HFFc6 (cell line): ENCODE measurements around the gene CYP4F2. TPM values are rescaled to one million over a fixed set of nuclear protein-coding genes. Genes with fewer than 3 reads are reported as not detected.

Experiments
- DNase-seq: peaks from one replicate; pipeline ENCODE4 v3.0.0-alpha.2; 2018
- H3K27ac Mint-ChIP-seq: 2 replicates; pipeline ENCODE4 v1.8.0; 2020; ENCODE audit warnings: mild to moderate bottlenecking, mixed read lengths
- H3K27me3 Mint-ChIP-seq: 2 replicates; pipeline ENCODE4 v1.8.0; 2021; ENCODE audit warnings: mild to moderate bottlenecking, moderate library complexity, mixed read lengths; ENCODE audit not compliant: insufficient read depth
- H3K36me3 Mint-ChIP-seq: 2 replicates; pipeline ENCODE4 v1.8.0; 2021; ENCODE audit warnings: low read depth, mixed read lengths
- H3K4me1 Mint-ChIP-seq: 2 replicates; pipeline ENCODE4 v1.8.0; 2020; ENCODE audit warnings: low read depth, mixed read lengths
- H3K4me3 Mint-ChIP-seq: 2 replicates; pipeline ENCODE4 v1.8.0; 2020; ENCODE audit warnings: mild to moderate bottlenecking, moderate library complexity, mixed read lengths
- H3K9me3 Mint-ChIP-seq: 2 replicates; pipeline ENCODE4 v1.8.0; 2020; ENCODE audit warnings: mild to moderate bottlenecking, mixed read lengths
- total RNA-seq, 6 experiments: library from RNA; stranded (reverse); fragmentation: NEBNext Ultra II Directional; extraction: Animal tissue kit (Norgen Biotek cat#: 25700); gene quantifications; 2 replicates in 1 of 6; 3 replicates in 5 of 6; pipeline ENCODE4 v1.2.3, GENCODE V29; 2021
- TF ChIP-seq, protein P1 (sequence below): fragments of 200-600 bp; sonication (generic); IDR thresholded peaks from 2 replicates; pipeline ENCODE4 v1.5.0; 2021; ENCODE audit warnings: antibody characterized with exemption, mild to moderate bottlenecking

Gene CYP4F2
- total RNA-seq, 6 experiments from 2014 or later: not detected

DNA sequence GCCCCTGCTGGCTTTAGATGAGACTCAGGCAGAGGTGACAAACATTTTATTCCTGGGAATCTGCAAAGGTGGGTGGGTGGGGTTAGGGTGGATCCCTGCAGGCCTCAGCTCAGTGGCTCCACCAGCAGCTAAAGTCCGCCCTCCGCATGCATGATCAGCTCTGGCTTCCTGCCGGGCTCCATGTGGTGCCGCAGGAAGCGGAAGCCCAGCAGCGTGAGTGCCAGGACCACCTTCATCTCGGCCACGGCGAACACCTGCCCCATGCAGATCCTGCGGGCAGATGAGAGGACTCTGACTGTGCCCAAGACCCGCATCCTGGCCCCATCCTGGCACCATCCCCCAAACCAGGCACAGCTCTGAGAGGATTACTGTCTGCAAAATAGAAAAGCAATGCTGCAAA lies 26.3 kb downstream of the CYP4F2 start:
- Mint-ChIP-seq H3K27ac (no peak overlapping the region), H3K9me3 (peaks cover 8% of the 10 kb centered on the region), H3K4me3 (no peak overlapping the region), H3K27me3 (no peaks in the 10 kb centered on the region; the same call in none of the 2 replicates), H3K36me3 (no peaks in the 10 kb centered on the region), H3K4me1 (no peaks in the 10 kb centered on the region)
- TF ChIP-seq, protein P1, sequence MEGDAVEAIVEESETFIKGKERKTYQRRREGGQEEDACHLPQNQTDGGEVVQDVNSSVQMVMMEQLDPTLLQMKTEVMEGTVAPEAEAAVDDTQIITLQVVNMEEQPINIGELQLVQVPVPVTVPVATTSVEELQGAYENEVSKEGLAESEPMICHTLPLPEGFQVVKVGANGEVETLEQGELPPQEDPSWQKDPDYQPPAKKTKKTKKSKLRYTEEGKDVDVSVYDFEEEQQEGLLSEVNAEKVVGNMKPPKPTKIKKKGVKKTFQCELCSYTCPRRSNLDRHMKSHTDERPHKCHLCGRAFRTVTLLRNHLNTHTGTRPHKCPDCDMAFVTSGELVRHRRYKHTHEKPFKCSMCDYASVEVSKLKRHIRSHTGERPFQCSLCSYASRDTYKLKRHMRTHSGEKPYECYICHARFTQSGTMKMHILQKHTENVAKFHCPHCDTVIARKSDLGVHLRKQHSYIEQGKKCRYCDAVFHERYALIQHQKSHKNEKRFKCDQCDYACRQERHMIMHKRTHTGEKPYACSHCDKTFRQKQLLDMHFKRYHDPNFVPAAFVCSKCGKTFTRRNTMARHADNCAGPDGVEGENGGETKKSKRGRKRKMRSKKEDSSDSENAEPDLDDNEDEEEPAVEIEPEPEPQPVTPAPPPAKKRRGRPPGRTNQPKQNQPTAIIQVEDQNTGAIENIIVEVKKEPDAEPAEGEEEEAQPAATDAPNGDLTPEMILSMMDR: no peak
- no peak for DNase-seq

DNA sequence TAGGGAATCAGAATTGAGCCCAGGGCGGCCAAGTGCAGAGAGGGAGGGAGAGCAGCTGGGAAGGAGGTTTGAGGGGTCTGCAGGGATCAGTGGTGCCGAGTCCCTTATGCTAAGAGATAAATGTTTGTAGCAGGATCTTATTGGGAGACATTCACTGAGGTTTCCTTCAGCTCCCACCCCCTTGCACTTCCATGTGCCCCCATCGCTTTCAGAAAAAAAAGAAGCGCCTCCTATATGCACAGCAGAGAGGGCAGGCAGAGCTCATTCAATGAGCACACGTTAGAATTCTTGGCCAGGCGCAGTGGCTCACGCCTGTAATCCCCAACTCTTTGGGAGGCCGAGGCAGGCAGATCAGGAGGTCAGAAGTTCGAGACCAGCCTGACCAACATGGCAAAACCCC lies 28.0 kb downstream of the CYP4F2 start:
- Mint-ChIP-seq H3K27ac (no peak overlapping the region), H3K4me1 (no peaks in the 10 kb centered on the region), H3K27me3 (no peaks in the 10 kb centered on the region; the same call in none of the 2 replicates), H3K36me3 (no peaks in the 10 kb centered on the region), H3K9me3 (peaks cover 7% of the 10 kb centered on the region; the same call in 1 of the 2 replicates), H3K4me3 (no peak overlapping the region)
- no peak for DNase-seq
- TF ChIP-seq, protein P1: no peak

DNA sequence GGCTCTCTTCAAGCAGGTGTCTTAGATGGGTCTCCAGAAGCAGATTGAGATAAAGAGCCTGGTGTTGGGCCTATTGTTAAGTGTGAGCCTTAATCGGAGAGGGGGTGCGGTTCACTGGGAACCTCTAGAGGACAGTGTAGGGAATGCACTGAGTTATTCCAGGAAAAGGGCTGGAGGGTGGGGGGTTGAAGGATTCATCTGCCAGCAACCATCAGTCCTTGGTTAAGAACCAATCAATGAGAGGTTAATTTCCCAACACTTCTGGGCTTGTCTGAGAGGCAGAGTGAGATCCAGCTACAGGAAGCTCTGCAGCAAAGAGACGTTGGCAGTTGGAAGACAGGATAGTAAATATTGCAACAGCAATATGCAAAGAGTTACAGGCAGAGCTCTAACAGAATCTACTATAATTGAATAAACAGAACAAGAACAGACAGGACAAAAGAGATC lies 28.7 kb downstream of the CYP4F2 start:
- DNase-seq: no peak
- H3K4me3 Mint-ChIP-seq: no peak overlapping the region

DNA sequence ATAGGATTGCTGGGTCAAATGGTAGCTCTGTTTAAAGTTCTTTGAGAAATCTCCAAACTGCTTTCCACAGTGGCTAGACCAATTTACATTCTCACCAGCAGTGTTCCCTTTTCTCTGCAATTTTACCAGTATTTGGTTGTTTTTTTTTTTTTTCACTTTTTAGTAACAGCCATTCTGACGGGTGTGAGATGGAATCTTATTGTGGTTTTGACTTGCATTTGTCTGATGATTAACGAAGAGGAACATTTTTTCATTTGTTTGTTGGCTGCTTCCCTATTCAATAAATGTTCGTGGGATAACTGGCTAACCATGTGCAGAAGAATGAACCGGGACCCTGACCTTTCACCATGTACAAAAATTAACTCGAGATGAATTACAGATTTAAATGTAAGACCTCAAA lies 31.2 kb downstream of the CYP4F2 start:
- H3K4me3 Mint-ChIP-seq: no peak overlapping the region
- H3K36me3 Mint-ChIP-seq: no peaks in the 10 kb centered on the region
- peaks cover 10% of the 10 kb centered on the region; the same call in 1 of the 2 replicates for H3K9me3 Mint-ChIP-seq
- H3K4me1 Mint-ChIP-seq: no peaks in the 10 kb centered on the region
- DNase-seq: no peak
- TF ChIP-seq, protein P1: no peak
- peaks cover 2% of the 10 kb centered on the region for H3K27me3 Mint-ChIP-seq
- H3K27ac Mint-ChIP-seq: no peak overlapping the region

More for the DNA sequence above, 28.7 kb downstream of the CYP4F2 start:
- TF ChIP-seq, protein P1: peak; percentile 58
- H3K27ac Mint-ChIP-seq: no peak overlapping the region
- no peaks in the 10 kb centered on the region for H3K36me3 Mint-ChIP-seq
- peaks cover 10% of the 10 kb centered on the region; the same call in 1 of the 2 replicates for H3K9me3 Mint-ChIP-seq
- no peaks in the 10 kb centered on the region; the same call in none of the 2 replicates for H3K27me3 Mint-ChIP-seq
- no peaks in the 10 kb centered on the region for H3K4me1 Mint-ChIP-seq

DNA sequence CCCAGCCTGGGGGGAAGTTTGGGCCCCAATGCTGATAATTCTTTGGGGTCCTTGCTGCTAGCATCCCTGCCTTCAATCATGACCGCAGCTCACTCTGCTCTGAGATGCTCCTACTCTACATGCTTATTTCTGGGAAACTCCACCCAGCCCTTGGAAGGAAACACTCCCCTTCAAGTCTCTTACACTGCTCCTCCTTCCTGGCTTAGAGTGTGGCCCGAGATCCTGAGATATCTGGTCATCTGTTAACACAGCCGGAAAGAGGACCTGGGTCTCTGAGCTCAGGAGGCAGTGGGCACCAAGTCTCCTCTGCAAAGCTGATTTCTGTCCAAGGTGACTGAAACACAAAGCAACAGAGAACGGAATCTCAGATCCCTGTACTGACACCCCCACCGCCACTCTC lies 33.0 kb downstream of the CYP4F2 start:
- Mint-ChIP-seq H3K9me3 (peaks cover 10% of the 10 kb centered on the region; the same call in 1 of the 2 replicates), H3K4me3 (no peak overlapping the region), H3K4me1 (no peaks in the 10 kb centered on the region), H3K36me3 (no peaks in the 10 kb centered on the region), H3K27ac (no peak overlapping the region), H3K27me3 (peaks cover 2% of the 10 kb centered on the region)
- DNase-seq: no peak
- TF ChIP-seq, protein P1: no peak

DNA sequence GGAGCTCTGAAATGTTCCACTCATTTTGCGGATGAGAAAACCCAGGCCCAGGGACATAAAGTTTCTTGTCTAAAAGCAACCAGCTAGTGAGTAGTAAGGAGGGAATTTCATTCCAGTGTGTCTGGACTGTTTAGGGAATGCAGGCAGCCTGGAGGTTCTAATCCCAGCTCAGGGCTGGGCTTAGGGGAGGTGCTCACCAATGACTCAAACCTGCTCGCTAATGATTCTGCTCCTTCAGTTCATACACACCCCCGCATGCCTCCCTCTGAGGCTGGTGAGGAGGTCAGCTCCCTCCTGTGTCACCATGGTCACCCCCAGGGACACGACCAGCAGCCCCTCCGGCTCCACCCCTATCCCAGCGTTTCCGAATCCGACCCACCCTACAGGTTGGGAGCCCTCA lies 34.6 kb downstream of the CYP4F2 start:
- TF ChIP-seq, protein P1: no peak
- Mint-ChIP-seq H3K36me3 (no peaks in the 10 kb centered on the region), H3K27ac (no peak overlapping the region), H3K9me3 (peaks cover 10% of the 10 kb centered on the region; the same call in 1 of the 2 replicates), H3K4me1 (no peaks in the 10 kb centered on the region), H3K27me3 (peaks cover 2% of the 10 kb centered on the region), H3K4me3 (no peak overlapping the region)
- no peak for DNase-seq
